AG09309 (cell line): ENCODE results near the gene PPP1CC.

Source experiments
- DNase-seq: peaks from one replicate; pipeline ENCODE4 v3.0.0-alpha.2; 2010; ENCODE audit warnings: low read depth
- H3K4me3 ChIP-seq: 2 replicates; pipeline ENCODE4 v1.5.1; 2011; ENCODE audit warnings: mild to moderate bottlenecking, low read depth, low read length, moderate library complexity; ENCODE audit not compliant: control insufficient read depth
- CTCF ChIP-seq: IDR thresholded peaks from 2 replicates; pipeline ENCODE4 v1.5.1; 2011; ENCODE audit warnings: mild to moderate bottlenecking, low read depth, low read length, inconsistent platforms; ENCODE audit not compliant: insufficient read depth, control insufficient read depth; ENCODE audit errors: missing control alignments

Gene PPP1CC

GRCh38 chr12:110702081-110702480, 40.6 kb downstream of the PPP1CC start:
- no peak for DNase-seq
- no peak overlapping the region for H3K4me3 ChIP-seq
- TF ChIP-seq CTCF: no peak

GRCh38 chr12:110699591-110700445, 42.9 kb downstream of the PPP1CC start:
- TF ChIP-seq CTCF: no peak
- DNase-seq: no peak
- H3K4me3 ChIP-seq: no peak overlapping the region

- peak; percentile 68 for TF ChIP-seq CTCF
- peak; percentile 34 for DNase-seq
- peak overlapping the region; percentile 21 for H3K4me3 ChIP-seq
Observed at GRCh38 chr12:110698171-110698902, 44.4 kb downstream of the PPP1CC start.

- DNase-seq: no peak
- TF ChIP-seq CTCF: no peak
- H3K4me3 ChIP-seq: no peak overlapping the region
Observed at GRCh38 chr12:110697236-110697635, 45.5 kb downstream of the PPP1CC start.

GRCh38 chr12:110696283-110696682, 46.4 kb downstream of the PPP1CC start:
- no peak overlapping the region for H3K4me3 ChIP-seq
- no peak for TF ChIP-seq CTCF
- no peak for DNase-seq

- DNase-seq: no peak
- TF ChIP-seq CTCF: no peak
- H3K4me3 ChIP-seq: no peak overlapping the region
Observed at GRCh38 chr12:110694330-110694901, 48.3 kb downstream of the PPP1CC start.
